ENCODE measurements around the gene SMIM28.
"Not testable (repeated sequence)": the region's sequence is repeated elsewhere in the genome, so short reads cannot be mapped to it uniquely, and the experiment has no call there.

SMIM28 gene

DNA sequence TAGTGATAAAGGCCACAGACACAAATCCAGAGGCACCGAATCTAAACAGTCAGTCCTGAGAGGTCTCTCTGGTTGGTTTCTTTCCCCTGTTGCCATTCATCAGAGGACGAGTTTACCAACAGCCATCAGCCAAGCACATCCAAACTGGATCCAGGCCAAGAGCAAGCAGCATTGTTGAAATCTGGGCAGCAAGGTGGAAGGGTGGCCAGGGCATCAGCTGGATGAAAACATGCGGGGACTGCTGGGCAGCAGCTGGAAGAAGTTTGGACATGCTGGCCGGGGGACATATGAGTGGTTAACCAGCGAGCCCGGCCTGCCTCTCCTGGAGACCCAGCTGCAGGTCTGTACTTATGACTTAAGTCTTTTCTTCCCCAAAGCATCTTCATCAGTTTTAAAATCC is at the start of gene SMIM28:
Gene SMIM28, plus strand, starts transcription at position 62 of the 400 bp plus-strand sequence. Its CDS starts 168 bp downstream, at position 230.
- no peak for DNase-seq (ENCODE audit: low spot score)

DNA sequence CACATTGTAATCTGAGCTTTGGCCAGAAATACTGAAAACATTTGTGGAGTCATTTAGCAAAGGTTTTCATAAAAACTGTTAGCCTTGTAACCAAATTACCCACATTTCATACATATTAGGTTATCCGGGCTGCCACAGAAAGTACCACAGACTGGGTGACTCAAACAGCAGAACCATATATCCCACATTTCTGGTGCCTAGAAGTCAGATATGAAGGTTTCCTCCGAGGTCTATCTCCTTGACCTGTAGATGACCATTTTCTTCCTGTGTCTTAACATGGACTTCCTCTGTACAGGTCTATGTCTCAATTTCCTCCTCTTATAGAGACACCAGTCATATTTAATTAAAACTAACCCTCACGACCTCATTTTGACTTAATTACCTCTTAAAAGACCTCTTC is 49.5 kb upstream of the SMIM28 start:
- no peak for DNase-seq (ENCODE audit: low spot score)

DNA sequence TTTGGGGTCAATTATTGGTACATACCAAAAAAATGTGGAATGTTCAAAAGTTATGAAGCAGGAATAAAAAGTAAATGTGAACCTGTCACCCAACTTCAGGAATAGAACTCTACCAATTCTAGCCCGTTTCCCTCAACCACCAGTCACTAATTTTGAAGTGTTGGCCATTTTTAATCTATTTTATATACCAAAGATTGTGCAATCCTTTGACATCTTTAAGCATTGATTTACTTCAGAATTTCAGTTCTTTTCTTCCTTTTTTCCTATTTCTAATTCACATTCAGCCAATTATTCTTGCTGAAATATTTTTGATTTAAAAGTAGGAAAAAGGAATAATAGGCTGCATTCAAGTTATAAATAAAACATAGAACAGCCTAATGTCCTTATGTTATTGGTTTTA is 46.9 kb upstream of the SMIM28 start:
- no peak for DNase-seq (ENCODE audit: low spot score)

DNA sequence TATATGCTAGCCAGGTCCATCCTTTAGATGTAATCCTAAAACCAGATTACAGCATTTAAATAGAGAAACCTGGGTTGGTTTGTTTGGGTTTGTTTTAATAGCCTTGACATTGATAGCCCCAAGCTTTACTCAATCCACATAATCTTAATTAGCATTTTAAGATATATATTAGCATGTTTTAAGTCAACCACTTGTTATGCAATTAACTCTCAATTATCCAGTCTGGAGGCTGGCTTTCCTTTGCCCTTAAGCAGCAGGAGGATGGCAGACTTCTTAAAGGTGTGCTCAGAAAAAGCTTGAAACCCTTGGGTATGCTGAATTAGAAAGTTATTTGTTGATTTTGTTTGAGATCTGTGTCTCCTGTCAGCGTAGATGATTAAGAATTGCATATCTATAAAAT is 46.3 kb upstream of the SMIM28 start:
- DNase-seq (ENCODE audit: low spot score) = no peak

DNA sequence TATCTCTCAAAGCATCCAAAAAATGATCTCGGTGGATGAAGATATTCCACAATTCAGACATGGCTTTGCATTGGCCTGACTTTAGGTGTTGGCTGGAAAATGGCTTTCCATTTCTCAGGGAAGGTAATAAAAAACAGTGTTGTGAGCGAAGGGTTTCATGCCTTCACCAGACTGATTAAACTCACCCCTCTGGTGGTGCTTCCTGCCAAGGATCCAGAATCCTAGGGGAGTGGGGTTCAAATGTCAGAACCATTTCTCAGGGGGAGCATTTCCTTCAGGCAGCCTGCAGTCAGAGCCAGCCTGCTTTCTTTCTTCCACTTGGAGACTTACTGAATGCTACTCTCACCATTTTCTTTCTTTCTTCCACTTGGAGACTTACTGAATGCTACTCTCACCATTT is 45.7 kb upstream of the SMIM28 start:
- no peak for DNase-seq (ENCODE audit: low spot score)

DNA sequence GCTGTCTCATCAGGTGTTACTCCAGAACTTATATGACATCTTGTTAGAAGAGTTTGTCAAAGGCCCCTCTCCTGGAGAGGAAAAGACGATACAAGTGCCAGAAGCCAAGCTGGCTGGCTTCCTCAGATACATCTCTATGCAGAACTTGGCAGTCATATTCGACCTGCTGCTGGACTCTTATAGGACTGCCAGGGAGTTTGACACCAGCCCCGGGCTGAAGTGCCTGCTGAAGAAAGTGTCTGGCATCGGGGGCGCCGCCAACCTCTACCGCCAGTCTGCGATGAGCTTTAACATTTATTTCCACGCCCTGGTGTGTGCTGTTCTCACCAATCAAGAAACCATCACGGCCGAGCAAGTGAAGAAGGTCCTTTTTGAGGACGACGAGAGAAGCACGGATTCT is 43.7 kb upstream of the SMIM28 start:
- no peak for DNase-seq (ENCODE audit: low spot score)

DNA sequence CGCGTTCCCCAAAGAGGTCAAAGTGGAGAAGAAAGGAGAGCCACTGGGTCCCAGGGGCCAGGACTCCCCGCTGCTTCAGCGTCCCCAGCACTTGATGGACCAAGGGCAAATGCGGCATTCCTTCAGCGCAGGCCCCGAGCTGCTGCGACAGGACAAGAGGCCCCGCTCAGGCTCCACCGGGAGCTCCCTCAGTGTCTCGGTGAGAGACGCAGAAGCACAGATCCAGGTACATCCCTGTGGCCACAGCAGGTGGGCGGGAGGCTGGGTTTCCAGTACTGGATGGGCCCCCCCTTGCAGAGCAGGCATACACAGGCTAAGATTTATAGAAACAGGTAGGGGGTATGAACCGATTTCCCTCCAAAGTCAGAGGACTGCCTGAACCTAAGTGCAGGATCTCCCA is 42.7 kb upstream of the SMIM28 start:
- no peak for DNase-seq (ENCODE audit: low spot score)

DNA sequence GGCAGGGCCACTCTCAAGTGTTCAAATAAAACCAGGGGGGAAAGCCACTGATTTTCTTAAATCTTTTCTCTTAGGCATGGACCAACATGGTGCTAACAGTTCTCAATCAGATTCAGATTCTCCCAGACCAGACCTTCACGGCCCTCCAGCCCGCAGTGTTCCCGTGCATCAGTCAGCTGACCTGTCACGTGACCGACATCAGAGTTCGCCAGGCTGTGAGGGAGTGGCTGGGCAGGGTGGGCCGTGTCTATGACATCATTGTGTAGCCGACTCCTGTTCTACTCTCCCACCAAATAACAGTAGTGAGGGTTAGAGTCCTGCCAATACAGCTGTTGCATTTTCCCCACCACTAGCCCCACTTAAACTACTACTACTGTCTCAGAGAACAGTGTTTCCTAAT is 41.5 kb upstream of the SMIM28 start:
- DNase-seq (ENCODE audit: low spot score) = no peak

DNA sequence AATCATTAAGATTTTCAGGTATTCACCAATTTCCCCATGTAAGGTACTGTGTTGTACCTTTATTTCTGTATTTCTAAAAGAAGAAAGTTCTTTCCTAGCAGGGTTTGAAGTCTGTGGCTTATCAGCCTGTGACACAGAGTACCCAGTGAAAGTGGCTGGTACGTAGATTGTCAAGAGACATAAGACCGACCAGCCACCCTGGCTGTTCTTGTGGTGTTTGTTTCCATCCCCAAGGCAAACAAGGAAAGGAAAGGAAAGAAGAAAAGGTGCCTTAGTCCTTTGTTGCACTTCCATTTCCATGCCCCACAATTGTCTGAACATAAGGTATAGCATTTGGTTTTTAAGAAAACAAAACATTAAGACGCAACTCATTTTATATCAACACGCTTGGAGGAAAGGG is 40.6 kb upstream of the SMIM28 start:
- no peak for DNase-seq (ENCODE audit: low spot score)

DNA sequence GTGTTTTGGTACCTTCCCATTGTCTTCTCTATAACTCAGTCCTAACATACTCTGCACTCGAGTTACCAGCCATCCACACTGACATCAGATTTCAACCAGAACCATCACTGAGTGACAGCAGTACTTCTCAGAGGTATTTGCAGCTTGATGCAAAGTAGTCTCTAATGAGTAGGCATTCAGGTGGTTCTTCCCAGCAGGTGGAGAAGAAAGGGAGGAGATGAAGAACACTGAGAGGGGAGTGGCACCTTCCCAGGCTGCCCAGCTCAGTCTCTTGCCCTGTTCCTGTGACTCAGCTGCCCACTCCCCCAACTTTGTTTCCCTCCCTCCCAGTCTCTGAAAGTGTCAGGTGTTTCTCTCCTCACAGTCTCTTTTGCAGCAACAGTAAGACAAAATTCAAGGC is 38.7 kb upstream of the SMIM28 start:
- no peak for DNase-seq (ENCODE audit: low spot score)

DNA sequence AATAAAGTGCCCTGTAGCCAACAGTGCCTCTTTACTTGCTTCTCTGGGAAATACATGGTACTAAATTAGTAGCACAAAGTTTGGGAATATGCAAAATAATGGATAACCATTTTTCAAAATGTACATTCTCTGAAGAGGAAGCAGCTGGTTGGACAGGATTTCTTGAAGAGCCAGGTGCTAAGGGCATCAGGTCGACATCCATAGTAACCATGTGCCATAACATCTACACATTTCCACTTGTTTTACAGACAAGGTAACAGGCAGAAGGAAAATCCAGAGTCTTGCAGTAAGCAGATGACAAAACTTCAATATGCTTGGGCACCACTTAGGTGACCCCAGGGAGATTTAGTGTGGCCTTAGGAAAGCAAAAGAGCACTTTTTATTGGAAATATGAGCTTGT is 36.5 kb upstream of the SMIM28 start:
- no peak for DNase-seq (ENCODE audit: low spot score)

DNA sequence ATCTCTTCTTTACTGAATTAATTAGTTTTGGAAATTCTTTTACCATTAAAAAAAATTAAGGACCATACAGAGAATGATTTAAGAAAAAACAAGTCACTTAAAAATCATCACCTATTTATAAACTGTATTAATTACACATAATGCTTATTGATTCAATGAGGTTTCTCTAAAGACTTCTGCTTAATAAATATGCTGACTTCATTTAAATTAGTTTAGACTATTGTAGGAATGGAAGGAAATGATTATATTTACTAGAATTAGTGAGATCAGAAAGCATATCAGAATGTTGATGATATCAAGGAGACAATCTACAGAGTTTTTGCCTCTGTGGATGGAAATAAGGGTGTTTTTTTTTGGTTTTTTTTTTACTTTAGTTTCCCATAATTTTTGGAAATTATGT is 34.6 kb upstream of the SMIM28 start:
- DNase-seq (ENCODE audit: low spot score) = no peak

DNA sequence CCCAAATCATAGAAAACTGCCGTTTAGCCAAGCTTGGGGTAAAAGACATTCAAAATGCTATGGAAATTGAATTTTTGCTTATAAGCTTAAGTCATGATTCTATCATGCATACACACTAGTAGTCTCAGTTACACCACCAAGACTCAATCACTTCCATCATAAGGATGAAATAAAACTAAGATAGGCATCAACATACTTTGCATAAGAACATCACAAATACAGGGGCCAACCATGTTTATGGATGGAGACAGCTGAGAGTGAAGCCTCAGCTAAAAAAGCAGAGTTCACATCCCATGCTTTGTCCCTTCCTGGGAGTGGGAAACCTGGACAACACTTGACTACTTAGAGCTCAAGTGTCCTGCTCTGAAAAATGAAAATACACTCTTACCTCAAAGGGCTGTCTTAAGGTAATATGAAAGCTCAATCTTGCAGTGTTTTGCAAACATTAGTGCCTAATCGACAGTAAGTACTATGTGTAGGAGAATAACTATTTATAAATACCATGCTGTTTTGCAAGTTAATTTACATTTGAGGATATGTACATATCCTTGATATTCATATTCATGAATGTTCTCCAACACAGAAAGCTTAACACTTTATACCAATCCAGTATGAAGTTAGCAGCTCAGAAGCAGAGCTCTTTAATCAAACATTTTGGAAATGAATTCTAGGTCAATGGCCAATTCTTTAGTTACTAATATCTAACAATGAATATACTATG is 32.0 kb upstream of the SMIM28 start:
- no peak for DNase-seq (ENCODE audit: low spot score)

DNA sequence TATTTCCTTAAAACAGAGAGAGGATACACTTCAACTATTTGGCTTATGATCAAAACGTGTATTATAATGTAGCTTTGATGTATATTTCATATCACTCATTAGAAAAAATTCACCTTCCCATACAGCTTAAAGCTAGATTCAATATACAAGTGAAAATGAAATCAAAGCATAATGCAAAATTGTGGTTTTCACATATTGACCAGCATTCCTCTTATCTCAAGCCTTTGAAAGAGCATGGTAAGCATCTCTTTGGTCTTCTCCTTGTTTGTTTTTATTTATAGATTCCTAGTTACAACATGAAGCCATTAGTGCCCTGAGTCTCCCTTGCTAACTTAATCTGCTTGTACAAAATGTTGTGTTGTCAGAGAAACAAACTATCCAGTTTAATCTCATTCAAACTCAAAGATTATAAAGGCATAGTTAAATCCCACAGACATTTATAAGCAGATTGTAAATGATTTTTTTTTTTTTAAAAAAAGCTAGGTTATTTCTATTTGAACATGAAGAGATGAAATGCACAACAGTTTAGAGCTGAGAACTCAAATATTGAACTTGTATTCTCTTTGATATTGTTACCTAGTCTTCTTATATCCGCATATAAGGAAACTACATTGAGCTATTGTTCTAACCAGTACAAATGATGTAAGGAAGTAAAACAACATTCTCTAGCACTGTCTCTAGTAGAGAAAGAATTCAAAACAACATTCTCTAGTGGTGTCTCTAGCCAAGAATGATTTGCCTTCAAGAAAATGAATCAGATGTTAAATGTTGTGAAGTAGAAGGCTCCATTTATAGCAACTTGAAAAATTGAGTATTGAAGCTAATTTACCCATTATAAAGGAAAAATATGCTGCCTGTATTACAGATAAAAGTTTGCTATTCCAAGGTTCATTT is 31.2 kb upstream of the SMIM28 start:
- DNase-seq (ENCODE audit: low spot score) = no peak

DNA sequence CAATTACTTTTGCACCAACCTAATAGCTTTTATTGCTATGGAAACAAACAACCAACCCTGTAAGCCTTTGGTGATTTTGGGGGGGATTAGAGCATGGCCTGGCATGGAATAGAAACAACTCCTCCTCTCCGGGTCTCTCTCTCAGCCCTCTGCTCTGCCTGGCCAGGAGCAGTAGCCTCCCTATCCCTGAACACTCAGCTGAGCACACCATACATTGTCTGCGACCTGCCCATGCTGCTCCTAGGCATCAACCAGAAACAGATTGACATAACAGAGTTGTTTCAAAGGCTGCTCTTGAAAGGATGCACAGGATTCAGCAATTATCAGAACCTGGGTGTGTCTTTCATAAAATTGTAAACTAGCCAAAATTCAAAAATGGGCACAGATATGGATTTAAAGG is 29.8 kb upstream of the SMIM28 start:
- DNase-seq (ENCODE audit: low spot score) = no peak

DNA sequence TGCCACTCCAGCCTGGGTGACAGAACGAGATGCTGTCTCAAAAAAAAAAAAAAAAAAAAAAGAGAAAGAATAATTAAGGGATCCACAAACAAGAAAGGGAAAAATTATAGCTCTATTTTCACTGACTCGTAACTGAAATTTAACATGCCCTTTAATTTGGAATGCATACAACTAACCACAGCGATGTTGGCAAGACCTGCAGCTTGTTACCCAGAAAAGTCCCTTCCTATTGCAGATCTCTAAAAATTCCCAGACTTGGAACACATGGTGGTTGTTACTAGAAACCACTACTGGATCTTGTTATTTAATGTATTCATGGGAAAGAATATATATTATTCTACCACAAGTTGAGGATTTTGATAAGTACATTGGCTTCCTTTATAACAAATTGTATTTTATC is 27.8 kb upstream of the SMIM28 start:
- no peak for DNase-seq (ENCODE audit: low spot score)

DNA sequence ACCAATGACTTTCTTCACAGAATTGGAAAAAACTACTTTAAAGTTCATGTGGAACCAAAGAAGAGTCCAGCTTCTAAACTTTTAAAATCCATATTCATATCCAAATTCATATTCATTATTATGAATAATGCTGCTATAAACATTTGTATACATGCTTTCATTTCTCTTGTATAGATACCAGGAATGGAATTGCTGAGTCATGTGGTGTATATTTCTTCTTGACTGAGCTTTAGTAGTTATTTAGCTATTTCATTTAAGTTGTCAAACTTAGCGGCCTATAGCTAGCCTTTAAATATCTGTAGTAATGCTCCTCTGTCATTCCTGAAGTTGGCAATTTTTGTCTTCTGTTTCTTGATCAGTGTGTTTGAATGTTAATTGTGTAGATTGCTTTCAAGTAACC is 19.8 kb upstream of the SMIM28 start:
- DNase-seq (ENCODE audit: low spot score) = no peak

DNA sequence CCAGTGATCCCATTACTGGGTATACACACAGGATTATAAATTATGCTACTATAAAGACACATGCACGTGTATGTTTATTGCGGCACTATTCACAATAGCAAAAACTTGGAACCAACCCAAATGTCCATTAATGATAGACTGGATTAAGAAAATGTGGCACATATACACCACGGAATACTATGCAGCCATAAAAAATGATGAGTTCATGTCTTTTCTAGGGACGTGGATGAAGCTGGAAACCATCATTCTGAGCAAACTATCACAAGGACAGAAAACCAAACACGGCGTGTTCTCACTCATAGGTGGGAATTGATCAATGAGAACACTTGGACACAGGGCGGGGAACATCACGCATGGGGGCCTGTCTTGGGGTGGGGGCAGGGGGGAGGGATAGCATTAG is 9.0 kb upstream of the SMIM28 start:
- not testable (repeated sequence) for DNase-seq (ENCODE audit: low spot score)

DNA sequence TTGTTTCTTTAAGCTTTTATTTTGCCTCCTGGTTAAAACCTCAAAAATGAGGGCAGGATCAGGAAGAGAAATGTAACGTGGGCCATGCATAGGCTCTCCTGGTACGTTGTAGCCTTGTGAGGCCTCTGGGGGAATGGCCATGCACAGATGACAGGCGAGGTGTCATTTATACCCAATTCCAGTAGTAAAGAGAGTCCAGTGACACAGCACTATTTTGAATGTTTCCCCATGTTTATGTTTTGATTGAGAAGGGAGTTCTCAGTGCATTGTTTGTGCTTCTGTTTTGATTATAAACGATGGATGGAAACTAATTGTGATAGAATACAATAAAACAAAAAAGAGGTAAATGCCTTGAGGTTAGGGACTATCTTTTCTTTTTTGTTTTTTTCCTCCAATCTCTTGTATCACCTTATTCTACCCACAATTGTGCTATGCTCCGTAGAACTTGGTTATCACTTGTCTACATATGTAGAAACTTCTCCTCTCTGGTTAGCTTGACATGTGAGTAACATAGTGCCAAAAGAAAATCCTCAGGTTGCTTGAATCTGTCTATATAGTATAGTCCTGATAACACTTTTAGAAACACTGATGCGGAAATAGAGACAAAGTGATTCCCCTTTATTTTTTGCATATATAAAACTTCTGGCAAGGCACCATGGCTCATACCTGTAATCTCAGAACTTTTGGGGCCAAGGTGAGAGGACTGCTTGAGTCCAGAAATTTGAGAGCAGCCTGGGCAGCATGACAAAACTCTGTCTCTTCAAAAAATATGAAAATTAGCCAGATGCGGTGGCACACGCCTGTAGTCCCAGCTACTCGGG is 6.9 kb upstream of the SMIM28 start:
- DNase-seq (ENCODE audit: low spot score) = no peak

DNA sequence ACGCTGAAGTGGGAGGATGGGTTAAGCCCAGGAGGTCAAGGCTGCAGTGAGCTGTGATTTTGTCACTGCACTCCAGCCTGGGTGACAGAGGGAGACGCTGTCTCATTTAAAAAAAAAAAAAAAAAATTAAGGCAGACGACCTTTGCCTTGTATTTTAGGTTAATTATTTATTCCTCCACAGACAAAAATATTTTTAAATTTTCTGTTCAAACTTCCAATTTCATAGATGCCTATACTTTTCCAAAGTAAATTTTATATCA is 6.3 kb upstream of the SMIM28 start:
- DNase-seq (ENCODE audit: low spot score) = no peak

DNA sequence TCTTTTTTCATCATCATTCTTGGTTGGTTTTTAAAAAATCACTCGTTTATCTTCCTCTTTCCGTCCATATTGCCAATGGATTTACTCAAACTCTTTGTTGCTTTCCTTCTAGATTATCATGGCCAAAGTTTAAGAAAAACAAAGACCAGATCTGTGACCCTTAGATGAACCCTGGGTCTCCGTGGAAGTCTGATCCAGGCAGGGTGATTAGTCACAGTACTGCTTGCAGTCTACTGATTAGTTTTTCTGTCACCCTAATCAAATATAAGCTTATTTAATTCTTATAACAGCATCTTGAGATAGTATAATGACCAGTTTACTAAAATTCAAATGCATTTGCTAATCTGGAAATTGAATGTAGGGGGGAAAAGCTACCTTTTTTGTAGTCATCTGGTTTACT is 6.0 kb upstream of the SMIM28 start:
- DNase-seq (ENCODE audit: low spot score) = no peak

DNA sequence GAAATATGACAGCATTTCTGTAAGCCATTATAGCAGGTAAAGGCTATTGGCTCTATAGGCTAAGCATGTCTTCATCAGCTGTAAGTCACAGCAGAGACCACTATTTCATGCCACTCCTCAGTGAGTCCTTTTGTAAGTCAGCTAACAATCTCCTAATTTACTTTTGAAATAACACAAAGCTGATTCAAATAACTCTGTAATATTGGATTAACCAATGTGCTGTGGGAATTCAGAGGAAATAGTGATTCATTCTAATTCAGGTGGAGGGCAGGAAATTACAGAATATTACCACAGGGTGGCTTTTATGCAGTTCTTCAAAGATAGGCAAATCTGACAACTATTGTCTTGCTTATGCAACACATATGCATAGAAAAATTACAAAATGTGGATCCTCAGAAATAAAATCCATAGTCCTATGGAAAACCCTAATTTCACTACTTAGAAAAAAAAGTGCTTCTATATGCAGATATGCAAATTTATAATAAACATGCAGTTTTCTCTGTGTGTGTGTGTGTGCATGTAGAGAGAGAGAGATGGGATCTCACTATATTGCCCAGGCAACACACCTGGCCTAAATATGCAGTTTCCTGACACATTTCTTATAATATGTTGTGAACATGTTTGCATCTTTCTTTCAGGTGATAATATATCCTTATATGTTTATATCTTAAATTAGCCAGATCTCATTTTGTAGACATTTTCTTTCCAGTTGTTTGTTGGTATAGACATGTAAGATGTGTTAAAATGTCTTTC is 4.8 kb upstream of the SMIM28 start:
- DNase-seq (ENCODE audit: low spot score) = no peak
